ENCODE data around the gene DNAH12. TPM values are rescaled to one million over a fixed set of nuclear protein-coding genes. Genes with fewer than 3 reads are reported as not detected.

Gene DNAH12
- total and polyA plus RNA-seq, 4 donors: 0.05 to 0.08 (median 0.08) TPM; not detected in 1

DNA sequence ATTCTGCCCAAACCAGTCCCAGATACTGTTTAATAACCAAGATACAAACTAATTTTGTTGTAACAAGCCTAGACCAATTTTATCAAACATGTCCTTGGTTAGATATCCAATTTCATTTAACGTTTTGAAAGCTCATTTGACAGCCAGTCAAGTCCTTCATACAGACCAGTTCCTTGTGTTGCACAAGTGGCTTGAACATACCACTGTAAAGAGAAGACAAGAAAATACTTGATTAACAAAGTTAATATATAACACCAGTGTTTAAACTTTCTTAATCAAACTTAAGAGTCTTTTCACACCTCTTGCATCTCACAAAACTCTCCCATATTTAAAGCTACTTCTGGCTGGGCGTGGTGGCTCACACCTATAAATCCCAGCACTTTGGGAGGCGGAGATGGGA is 28.0 kb upstream of the DNAH12 start:
- no peak for DNase-seq (ENCODE audit: low spot score)
- no peaks in the 10 kb centered on the region for H3K27me3 ChIP-seq (ENCODE audit: control insufficient read depth in 4 of 4, insufficient read depth in 4 of 4, low read length in 3 of 4)
- H3K4me1 ChIP-seq (ENCODE audit: control insufficient read depth in 4 of 4, insufficient read depth in 4 of 4, low read length in 3 of 4): peaks cover 0 to 6% (median 3%) of the 10 kb centered on the region in 4 donors
- TF ChIP-seq, protein P1, sequence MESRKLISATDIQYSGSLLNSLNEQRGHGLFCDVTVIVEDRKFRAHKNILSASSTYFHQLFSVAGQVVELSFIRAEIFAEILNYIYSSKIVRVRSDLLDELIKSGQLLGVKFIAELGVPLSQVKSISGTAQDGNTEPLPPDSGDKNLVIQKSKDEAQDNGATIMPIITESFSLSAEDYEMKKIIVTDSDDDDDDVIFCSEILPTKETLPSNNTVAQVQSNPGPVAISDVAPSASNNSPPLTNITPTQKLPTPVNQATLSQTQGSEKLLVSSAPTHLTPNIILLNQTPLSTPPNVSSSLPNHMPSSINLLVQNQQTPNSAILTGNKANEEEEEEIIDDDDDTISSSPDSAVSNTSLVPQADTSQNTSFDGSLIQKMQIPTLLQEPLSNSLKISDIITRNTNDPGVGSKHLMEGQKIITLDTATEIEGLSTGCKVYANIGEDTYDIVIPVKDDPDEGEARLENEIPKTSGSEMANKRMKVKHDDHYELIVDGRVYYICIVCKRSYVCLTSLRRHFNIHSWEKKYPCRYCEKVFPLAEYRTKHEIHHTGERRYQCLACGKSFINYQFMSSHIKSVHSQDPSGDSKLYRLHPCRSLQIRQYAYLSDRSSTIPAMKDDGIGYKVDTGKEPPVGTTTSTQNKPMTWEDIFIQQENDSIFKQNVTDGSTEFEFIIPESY (IDR thresholded peaks at IDR 0.05): no peak
- TF ChIP-seq FOXA1 (IDR thresholded peaks at IDR 0.05) (no peak), TAF1 (conservative IDR thresholded peaks at IDR 0.05) (no peak), MAX (IDR thresholded peaks at IDR 0.05) (no peak), EGR1 (IDR thresholded peaks at IDR 0.05; ENCODE audit: low read depth in 2 of 2) (no peak), SP1 (IDR thresholded peaks at IDR 0.05) (no peak), FOXA2 (IDR thresholded peaks at IDR 0.05) (no peak), JUND (IDR thresholded peaks at IDR 0.05) (no peak)
- H3K27ac ChIP-seq (ENCODE audit: low read depth in 1 of 2, low read length in 2 of 2): no peak overlapping the region
- H3K36me3 ChIP-seq (ENCODE audit: control insufficient read depth in 4 of 4, insufficient read depth in 3 of 4, low read depth in 1 of 4, low read length in 3 of 4): peaks cover 11 to 51% (median 29%) of the 10 kb centered on the region in 4 donors
- H3K9ac ChIP-seq (ENCODE audit: low read depth in 1 of 2, low read length in 2 of 2): no peak overlapping the region
- no peak overlapping the region for H3K4me3 ChIP-seq (ENCODE audit: low read depth in 1 of 3, low read length in 3 of 3)
- WGBS: 79% methylated on average over 3 of the region's 3 CpGs
- H3K9me3 ChIP-seq (ENCODE audit: control insufficient read depth in 4 of 4, low read length in 3 of 4): no peaks in the 10 kb centered on the region

DNA sequence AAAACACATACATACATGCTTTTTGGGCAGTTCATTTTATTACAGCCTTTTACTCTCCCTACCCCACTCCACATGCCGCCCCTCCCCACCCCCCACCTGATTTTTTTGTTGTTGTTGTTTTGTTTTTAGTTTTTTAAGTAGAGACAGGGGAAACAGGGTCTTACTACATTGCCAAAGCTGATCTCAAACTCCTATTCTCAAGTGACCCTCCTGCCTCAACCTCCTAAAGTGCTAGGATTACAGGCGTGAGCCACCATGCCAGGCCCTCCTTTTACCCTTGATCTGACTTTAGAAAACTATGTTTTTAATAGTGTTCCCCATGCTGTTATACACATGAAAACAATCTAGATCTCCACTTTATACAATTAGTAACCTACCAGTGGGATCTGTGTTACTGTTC is 26.7 kb upstream of the DNAH12 start:
- H3K9me3 ChIP-seq (ENCODE audit: control insufficient read depth in 4 of 4, low read length in 3 of 4): no peaks in the 10 kb centered on the region
- DNase-seq (ENCODE audit: low spot score): no peak
- H3K9ac ChIP-seq (ENCODE audit: low read depth in 1 of 2, low read length in 2 of 2): no peak overlapping the region
- peaks cover 0 to 6% (median 3%) of the 10 kb centered on the region in 4 donors for H3K4me1 ChIP-seq (ENCODE audit: control insufficient read depth in 4 of 4, insufficient read depth in 4 of 4, low read length in 3 of 4)
- peaks cover 11 to 53% (median 33%) of the 10 kb centered on the region in 4 donors for H3K36me3 ChIP-seq (ENCODE audit: control insufficient read depth in 4 of 4, insufficient read depth in 3 of 4, low read depth in 1 of 4, low read length in 3 of 4)
- no peak overlapping the region for H3K27ac ChIP-seq (ENCODE audit: low read depth in 1 of 2, low read length in 2 of 2)
- H3K27me3 ChIP-seq (ENCODE audit: control insufficient read depth in 4 of 4, insufficient read depth in 4 of 4, low read length in 3 of 4): no peaks in the 10 kb centered on the region
- H3K4me3 ChIP-seq (ENCODE audit: low read depth in 1 of 3, low read length in 3 of 3): no peak overlapping the region
- TF ChIP-seq EGR1 (IDR thresholded peaks at IDR 0.05; ENCODE audit: low read depth in 2 of 2) (no peak), RXRA (IDR thresholded peaks at IDR 0.05) (no peak), SP1 (IDR thresholded peaks at IDR 0.05) (no peak), JUND (IDR thresholded peaks at IDR 0.05) (no peak), HNF4G (IDR thresholded peaks at IDR 0.05) (no peak)
- TF ChIP-seq, protein P2, sequence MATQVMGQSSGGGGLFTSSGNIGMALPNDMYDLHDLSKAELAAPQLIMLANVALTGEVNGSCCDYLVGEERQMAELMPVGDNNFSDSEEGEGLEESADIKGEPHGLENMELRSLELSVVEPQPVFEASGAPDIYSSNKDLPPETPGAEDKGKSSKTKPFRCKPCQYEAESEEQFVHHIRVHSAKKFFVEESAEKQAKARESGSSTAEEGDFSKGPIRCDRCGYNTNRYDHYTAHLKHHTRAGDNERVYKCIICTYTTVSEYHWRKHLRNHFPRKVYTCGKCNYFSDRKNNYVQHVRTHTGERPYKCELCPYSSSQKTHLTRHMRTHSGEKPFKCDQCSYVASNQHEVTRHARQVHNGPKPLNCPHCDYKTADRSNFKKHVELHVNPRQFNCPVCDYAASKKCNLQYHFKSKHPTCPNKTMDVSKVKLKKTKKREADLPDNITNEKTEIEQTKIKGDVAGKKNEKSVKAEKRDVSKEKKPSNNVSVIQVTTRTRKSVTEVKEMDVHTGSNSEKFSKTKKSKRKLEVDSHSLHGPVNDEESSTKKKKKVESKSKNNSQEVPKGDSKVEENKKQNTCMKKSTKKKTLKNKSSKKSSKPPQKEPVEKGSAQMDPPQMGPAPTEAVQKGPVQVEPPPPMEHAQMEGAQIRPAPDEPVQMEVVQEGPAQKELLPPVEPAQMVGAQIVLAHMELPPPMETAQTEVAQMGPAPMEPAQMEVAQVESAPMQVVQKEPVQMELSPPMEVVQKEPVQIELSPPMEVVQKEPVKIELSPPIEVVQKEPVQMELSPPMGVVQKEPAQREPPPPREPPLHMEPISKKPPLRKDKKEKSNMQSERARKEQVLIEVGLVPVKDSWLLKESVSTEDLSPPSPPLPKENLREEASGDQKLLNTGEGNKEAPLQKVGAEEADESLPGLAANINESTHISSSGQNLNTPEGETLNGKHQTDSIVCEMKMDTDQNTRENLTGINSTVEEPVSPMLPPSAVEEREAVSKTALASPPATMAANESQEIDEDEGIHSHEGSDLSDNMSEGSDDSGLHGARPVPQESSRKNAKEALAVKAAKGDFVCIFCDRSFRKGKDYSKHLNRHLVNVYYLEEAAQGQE (IDR thresholded peaks at IDR 0.05): no peak
- WGBS: 97% methylated on average over 2 of the region's 2 CpGs

GRCh38 chr3:57569859-57570450 is 25.8 kb upstream of the DNAH12 start:
- Histone ChIP-seq H3K27me3 (ENCODE audit: control insufficient read depth in 4 of 4, insufficient read depth in 4 of 4, low read length in 3 of 4) (no peaks in the 10 kb centered on the region), H3K4me1 (ENCODE audit: control insufficient read depth in 4 of 4, insufficient read depth in 4 of 4, low read length in 3 of 4) (peaks cover 0 to 6% (median 3%) of the 10 kb centered on the region in 4 donors), H3K36me3 (ENCODE audit: control insufficient read depth in 4 of 4, insufficient read depth in 3 of 4, low read depth in 1 of 4, low read length in 3 of 4) (peaks cover 11 to 44% (median 27%) of the 10 kb centered on the region in 4 donors), H3K9ac (ENCODE audit: low read depth in 1 of 2, low read length in 2 of 2) (no peak overlapping the region), H3K9me3 (ENCODE audit: control insufficient read depth in 4 of 4, low read length in 3 of 4) (no peaks in the 10 kb centered on the region), H3K4me3 (ENCODE audit: low read depth in 1 of 3, low read length in 3 of 3) (no peak overlapping the region), H3K27ac (ENCODE audit: low read depth in 1 of 2, low read length in 2 of 2) (no peak overlapping the region)
- WGBS: 76% methylated on average over 6 of the region's 6 CpGs
- no peak for DNase-seq (ENCODE audit: low spot score)
- TF ChIP-seq HNF4A (conservative IDR thresholded peaks at IDR 0.05): peak in 1 of 2 donors; percentile 10
- TF ChIP-seq, protein P3, sequence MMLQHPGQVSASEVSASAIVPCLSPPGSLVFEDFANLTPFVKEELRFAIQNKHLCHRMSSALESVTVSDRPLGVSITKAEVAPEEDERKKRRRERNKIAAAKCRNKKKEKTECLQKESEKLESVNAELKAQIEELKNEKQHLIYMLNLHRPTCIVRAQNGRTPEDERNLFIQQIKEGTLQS (IDR thresholded peaks at IDR 0.05): no peak
